GM21576 (cell line): ENCODE data around the gene SRP72.
"Not testable (repeated sequence)": the region's sequence is repeated elsewhere in the genome, so short reads cannot be mapped to it uniquely, and the experiment has no call there.

Experiments
- ATAC-seq: cut with Tn5 transposase; IDR thresholded peaks from one replicate; pipeline ENCODE4 v1.9.1; 2021; ENCODE audit warnings: mild to moderate bottlenecking, moderate library complexity; ENCODE audit not compliant: unreplicated experiment

SRP72 gene, protein sequence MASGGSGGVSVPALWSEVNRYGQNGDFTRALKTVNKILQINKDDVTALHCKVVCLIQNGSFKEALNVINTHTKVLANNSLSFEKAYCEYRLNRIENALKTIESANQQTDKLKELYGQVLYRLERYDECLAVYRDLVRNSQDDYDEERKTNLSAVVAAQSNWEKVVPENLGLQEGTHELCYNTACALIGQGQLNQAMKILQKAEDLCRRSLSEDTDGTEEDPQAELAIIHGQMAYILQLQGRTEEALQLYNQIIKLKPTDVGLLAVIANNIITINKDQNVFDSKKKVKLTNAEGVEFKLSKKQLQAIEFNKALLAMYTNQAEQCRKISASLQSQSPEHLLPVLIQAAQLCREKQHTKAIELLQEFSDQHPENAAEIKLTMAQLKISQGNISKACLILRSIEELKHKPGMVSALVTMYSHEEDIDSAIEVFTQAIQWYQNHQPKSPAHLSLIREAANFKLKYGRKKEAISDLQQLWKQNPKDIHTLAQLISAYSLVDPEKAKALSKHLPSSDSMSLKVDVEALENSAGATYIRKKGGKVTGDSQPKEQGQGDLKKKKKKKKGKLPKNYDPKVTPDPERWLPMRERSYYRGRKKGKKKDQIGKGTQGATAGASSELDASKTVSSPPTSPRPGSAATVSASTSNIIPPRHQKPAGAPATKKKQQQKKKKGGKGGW

DNA sequence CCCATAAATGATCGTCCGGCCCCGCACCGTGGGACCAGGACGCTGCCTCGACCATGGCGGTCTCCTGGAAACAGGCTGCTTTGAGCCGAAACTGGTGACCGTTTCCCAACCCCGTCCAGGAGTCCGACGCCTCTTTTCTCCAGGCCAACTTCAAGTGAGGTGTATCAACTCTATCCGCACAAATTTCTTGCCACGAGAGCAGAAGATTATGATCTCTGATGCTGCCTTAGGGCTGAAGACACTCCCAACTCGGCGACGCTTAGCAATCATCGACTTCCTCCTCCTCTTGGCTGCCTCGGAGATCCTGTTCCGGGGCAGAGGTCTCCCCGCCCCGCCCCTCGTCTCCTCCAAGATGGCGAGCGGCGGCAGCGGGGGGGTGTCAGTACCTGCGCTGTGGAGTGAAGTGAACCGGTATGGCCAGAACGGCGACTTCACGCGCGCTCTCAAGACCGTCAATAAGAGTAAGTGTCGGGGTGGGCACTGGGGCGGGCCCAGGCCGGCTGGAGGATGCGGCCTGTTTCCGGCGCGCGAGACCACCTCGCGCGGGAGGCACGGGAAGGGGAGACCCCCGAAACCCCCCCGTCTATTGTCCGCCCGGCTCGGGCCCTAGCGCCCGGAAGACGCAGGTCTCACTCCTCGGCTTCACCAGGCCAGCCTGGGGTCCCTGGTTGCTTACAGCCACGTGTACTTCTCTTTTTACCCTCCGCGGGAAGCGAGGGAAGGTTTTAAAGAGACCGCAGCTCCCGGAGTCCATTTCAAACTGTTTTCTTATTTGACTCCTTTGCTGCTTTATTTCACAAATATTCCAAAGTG, at the start of gene SRP72:
SRP72 (plus strand) TSS at position 334 of the 813 bp plus-strand sequence; CDS start at position 353, 19 bp downstream.
- peak; percentile 90 for ATAC-seq

DNA sequence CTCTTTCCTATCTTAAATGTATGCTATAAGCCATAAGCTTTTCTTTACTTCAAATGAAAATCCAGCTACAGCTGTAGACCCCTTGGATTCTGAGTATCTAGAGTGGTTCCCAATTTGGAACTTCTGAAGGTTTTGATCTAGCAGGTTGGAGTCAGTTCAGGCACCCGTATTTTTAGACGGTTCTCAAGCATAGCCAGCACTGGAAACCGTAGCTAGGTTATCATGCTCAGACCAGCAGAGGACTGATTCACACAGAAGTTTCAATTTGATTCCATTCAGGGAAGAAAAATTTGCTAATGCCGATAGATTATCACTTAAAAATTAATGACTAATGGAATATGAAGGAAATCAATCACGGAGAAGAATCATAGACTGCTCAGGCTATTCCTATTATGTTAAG, 43.2 kb upstream of the SRP72 start:
- ATAC-seq = no peak

DNA sequence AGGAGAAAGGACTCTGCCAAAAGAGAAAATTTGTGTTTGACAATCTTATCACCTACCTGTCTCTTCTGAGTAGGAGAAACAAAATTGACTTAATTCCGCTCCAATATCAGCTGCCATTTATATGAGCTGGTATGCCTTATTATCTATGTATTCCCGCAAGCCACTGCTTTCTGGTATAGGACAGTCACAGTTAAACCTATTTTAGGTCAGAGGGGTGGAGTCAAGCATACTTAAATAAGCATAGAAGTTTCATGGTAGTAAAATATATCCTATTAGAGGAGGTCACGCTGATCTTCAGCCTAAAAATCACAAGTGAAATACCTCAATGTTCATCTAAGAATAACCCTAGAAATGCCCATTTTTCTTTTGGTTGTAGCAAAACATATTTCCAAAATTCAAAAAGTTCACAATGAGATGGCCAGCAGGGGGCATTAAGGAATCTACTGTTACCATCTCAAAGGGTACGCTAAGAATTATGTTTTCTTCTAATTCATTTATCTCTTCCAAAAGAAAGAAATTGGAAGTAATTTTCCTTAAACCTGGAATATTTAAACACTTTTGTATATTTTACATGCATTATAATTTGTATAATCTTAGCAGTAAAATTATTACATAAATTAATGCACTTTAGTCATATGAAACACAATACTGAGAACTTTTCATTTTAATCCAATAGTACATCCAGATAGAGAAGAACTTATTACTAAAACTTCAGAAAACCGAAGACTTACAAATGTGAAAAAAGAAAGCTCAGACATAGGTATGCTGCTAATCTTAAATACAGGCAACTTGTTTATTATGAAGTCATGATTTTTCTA, 42.5 kb upstream of the SRP72 start:
- no peak for ATAC-seq

DNA sequence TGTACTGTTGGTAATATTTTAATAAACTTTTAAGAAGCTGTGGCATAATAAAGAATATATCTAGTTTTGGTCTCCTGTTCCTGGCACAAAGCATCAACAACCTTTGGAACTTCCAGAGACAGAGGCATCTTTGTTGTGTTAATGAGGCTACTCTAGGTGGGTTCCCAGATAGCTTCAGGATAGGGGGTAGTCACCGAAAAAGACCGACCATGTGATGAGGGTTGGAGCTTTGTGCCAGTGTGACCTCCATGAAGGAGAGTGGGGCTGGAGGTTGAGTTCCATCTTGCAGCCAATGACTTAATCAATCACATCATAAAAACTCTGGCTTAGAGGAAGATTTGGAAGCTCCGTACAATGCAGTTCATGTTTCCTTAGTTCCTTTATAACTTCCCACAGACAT, 41.9 kb upstream of the SRP72 start:
- no peak for ATAC-seq

DNA sequence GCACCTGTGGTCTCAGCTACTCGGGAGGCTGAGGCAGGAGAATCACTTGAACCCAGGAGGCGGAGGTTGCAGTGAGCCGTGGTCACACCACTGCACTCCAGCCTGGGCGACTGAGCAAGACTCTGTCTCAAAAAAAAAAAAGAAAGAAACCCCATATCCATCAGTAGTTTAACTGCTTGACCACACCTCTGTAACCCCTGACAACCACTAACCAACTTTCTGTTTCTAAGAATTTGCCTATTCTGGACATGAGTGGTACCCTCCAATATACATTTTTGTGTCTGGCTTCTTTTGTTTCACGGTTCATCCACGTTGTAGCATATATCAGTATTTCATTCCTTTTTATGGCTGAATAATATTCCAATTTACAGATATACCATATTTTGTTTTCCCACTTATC, 41.1 kb upstream of the SRP72 start:
- peak; percentile 61 for ATAC-seq

DNA sequence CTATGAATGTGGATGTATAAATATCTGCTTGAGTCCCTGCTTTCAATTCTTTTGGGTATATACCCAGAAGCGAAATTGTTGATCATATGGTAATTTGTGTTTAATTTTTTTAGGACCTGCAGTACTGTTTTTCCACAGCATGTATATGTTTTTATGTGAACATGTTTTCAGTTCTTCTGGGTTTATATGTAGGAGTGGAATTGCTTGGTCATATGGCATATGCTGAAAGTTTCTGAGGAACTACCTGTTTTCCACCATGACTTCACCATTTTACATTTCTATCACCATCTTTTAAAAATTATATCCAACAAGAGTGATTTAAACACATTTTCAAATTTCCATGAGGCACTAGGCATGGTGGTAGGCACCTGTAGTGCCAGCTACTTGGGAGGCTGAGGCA, 40.2 kb upstream of the SRP72 start:
- ATAC-seq = no peak

DNA sequence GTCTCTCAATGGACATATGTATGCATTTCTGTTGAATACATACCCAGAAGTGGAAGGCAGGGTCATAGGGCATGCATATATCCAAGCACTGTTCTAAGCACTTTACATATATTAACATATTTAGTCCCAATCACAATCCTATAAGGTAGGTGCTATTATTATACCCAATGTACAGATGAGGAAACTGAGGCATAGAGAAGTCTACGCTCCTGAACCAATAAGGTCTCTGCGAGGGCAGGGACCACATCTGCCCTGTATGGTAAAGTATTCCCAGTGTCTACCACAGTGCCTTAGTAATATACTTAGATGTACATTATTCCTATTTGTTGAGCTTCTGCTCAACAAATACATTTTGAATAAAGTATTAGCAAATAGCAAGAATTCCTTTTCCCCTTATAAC, 37.2 kb upstream of the SRP72 start:
- no peak for ATAC-seq

DNA sequence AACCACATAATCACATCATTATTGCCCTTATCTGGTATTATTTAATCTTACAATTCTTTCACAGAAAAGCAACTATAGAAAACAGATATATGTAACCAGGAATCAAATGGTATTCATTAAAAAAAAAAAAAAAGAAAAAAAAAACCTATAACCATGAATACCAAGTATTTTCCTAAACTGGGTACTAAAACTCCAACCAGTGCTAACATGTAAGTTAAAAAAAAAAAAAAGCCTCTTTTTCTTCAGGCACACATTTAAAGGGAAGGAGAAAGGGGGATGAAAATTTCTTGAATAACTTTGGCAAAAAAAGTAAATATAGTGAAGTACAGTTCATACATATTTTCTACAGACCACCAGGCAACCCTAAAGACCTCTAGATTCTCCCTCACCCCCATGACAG, 34.1 kb upstream of the SRP72 start:
- ATAC-seq = no peak

DNA sequence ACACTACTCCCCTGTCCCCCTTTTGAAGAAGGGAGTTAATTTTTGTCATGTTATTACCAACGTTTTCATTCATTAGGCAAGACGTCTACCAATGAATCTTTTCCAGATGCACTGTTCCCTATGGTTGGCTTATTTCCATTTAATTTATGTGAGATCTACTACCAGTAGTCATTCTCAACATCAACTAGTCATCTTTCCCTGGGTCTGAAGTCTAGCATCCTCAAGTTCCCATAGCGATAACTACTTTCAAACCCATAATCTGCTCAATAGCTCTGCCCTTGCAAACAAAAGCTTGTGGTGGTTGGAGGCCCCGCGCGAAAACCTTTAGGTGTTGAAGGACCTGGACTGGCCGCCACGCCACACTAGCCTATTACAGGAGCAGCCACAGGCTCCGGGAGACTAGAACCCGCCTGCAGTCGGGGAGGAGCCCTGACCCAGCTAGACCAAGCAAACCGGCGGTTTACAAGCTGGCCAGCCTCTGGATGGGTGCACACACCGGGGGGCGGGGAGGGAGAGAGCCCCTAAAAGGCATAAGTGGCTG, 32.7 kb upstream of the SRP72 start:
- peak; percentile 19 for ATAC-seq

DNA sequence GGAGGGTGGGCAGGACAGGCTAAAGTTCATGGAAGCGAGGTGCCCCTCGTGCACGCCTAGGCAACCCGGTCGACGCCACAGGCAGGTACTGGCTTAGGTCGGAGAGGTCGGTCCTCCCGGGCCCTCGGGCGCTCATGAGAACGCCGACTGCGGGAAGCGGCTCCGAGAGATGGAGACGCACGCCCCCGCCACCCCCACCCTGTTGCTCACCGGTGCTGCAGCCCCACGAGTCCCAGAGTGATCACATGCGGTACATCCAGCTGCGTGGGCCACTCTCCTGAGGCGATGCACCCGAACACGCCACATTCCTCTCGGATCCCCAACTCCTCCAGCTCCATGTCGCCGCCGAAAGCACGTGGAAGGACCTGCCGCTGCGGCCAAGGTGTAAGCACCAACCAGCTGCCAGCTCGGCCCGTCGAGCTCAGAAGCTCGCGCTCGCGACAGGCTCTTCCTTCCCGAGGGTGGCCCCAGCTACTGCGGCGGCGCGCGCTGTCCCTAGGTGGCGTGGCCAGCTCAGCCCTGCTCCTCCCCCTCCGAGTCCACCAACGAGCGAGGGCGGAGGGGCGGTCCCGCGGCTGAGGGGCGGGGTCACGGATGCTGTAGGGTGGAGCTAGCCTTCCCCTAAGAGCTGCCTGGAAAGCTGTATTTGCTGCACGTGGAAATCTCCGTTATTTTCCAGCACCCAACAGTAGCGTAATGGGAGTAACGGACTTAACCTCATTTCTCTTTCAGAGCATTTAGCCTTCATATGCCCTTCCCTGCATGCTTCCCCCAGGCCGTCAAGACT, 32.1 kb upstream of the SRP72 start, which contains the start of gene PPAT:
PPAT (minus strand) TSS at position 476 of the 787 bp plus-strand sequence; CDS start at position 338, 138 bp downstream.
- ATAC-seq = peak; percentile 76

DNA sequence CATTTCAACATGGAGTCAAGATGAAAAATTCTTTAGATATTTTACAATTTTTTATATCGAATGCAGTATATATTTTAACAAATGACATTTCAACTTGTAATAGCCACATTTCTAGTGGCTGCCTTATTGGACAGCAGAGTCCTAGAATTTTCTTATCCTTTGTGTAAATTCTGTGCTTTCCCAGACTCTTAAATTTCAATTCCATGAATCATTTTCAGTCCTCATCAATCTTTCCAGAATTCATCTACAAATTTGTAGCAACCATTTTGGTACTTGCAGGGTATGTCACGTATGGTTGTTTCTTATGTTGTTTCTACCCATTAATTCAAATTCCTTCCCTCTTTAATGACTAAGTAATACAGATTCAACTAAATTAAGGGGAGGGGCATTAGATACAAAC, 28.7 kb upstream of the SRP72 start:
- ATAC-seq = no peak

DNA sequence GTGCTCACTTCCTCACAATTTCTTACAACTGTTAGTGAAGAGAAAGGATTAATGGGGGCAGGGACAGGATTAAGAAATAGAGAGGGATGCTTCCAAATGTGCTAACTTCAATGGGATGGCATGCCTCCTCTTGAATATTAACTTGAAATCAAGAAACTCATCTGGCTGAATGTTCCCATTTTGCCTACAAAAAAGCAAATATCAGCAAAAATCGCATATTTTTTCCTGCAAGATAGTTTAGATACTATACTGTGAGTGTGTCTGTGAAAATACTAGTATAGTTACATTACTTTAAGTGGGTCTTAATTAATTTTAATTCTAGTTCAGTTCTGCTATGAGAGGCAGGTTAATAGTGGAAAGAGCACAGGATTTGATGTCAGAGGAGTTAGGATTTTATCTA, 26.4 kb upstream of the SRP72 start:
- no peak for ATAC-seq

DNA sequence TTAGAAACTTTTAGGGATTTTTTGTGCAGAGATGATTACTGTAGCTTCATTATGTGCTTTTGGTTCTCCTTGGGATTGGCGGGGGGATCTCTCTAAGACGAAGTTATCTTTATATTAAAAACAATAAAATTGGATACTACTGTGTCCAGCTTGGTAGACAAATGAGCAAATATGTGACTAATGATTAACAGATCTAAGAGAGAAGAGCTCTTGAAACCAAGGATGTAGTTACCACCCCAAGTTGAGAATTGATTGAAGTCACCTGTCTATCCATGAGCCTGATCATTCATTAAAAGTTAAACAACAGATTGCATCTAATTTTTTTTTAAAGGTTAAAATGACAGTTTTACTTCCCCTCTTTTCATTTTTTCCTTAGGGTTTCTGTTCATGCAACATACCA, 22.7 kb upstream of the SRP72 start:
- ATAC-seq = no peak

DNA sequence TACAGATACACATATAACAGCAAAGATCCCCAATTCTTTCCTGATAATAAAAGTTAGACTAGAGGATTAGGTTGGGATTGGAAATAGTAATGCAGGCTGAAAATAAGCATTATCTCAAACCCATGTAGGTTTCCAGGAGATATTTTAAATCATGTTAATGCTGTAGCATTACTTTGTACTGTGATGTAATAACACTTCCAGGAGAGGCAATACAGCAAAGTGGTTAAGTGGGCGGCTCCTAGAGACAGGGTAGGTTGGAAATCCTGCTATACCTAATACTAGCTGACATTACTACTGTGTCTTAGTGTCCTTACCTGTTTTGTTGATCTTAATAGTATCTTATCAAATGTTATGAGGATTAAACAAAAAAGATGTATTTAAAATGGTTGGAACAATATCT, 21.7 kb upstream of the SRP72 start:
- no peak for ATAC-seq

DNA sequence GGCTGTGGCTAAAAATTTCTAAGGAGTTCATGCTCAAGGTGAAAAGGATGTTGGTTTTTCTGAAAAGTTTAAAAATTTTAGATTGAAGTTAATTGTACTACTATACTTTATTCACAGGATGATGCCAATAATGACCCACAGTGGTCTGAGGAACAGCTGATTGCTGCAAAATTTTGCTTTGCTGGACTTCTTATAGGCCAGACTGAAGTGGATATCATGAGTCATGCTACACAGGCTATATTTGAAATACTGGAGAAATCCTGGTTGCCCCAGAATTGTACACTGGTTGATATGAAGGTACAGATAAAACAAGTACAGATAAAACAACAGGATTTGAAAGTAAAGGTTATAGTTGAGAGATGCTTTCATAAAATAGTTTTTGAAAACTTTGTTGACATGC, 19.1 kb upstream of the SRP72 start:
- ATAC-seq = no peak

DNA sequence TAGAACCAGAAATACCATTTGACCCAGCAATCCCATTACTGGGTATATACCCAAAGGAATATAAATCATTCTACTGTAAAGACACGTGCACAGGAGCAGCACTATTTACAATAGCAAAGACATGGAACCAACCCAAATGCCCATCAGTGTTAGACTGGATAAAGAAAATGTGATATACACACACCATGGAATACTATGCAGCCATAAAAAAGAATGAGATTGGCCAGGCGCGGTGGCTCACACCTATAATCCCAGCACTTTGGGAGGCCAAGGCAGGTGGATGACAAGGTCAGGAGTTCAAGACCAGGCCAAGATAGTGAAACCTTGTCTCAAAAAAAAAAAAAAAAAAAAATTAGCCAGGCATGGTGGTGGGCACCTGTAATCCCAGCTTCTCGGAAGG, 17.9 kb upstream of the SRP72 start:
- not testable (repeated sequence) for ATAC-seq

DNA sequence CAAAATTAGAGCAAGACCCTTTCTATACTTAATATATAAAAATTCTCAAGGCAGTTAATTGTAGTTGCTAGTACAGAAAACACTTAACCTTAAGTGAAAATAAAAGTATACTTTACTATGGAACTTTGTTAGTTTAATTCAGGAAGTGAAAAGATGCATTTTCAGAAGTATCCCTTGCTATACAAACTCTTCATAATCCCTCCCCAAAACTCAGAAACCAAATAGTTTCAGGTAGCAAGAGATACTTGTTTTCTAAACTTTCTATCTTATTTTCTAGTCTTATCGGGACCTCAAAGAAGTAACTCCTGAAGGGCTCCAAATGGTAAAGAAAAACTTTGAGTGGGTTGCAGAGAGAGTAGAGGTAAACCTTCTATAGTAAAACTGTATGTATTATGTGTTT, 17.1 kb upstream of the SRP72 start:
- ATAC-seq = peak; percentile 52

DNA sequence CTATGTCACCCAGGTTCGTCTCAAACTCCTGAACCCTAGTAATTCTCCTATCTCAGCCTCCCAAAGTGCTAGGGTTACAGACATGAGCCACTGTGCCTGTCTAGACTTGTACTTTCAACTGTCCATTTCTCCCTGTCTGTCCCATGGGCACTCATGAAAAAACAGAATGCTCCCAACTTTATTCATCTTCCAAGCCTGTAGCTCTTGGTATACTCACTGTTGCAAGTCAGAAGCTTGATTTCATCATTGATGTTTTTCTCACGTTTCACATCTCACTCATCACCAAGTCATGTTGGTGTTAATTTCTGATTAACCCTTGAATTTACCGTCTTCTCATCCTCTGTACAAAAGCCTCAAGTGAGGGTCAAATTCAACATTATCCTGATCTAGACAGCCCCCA, 7.3 kb upstream of the SRP72 start:
- ATAC-seq = no peak

DNA sequence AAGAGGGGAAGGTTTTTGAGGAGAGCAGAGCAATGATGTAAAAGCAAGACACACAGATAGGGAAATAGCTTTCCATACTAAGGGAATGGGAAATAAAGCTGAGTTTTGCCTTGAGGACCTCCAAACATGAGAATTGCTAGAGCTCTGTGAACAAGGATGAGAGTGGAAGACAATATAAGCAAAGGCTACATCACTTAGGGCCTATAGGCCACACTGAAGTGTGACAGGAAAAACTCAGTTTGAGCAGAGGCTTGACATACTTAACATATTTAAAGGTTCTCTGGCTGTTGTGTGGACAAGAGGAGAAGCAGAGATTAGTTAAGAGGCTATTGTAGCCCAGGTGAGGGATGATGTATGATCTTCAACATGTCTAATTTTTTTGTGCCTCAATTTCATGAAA, 5.3 kb upstream of the SRP72 start:
- no peak for ATAC-seq

DNA sequence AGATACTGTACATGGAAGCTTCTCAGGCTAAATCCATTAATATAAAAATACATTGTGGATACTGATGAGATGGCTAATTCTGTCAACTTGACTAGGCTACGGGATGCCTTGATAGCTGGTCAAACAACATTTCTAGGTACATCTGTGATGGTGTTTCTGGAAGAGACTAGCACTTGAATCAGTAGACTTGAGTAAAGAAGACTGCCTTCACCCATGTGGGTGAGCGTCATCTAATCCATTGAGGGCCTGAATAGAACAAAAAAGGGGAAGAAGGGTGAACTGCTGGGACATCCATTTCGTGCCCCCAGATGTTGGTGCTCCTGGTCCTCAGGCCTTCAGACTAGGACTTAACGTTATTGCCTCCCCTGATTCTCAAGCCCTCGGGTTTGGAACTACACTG, 3.7 kb upstream of the SRP72 start:
- ATAC-seq = no peak
